Neural cell (in vitro differentiated cells): ENCODE results near the gene ZFP62.

ENCODE experiments used
- EP300 ChIP-seq: fragments of 450-650 bp; conservative IDR thresholded peaks from 2 replicates; pipeline ENCODE4 v1.6.1; 2014; ENCODE audit warnings: antibody characterized with exemption, mild to moderate bottlenecking, moderate library complexity; ENCODE audit not compliant: poor library complexity, severe bottlenecking
- EZH2 ChIP-seq: fragments of 200-600, 300-800 bp; shearing (Covaris generic), sonication (generic); IDR thresholded peaks from 2 replicates; pipeline ENCODE4 v1.6.1; 2014; ENCODE audit warnings: antibody characterized with exemption, low read length, borderline replicate concordance, mild to moderate bottlenecking; ENCODE audit not compliant: insufficient read depth, poor library complexity, severe bottlenecking
- RAD21 ChIP-seq: fragments of 450-650 bp; conservative IDR thresholded peaks from 2 replicates; pipeline ENCODE4 v1.6.1; 2014; ENCODE audit warnings: antibody characterized with exemption, mild to moderate bottlenecking, moderate library complexity
- SMC3 ChIP-seq: fragments of 450-650 bp; conservative IDR thresholded peaks from 2 replicates; pipeline ENCODE4 v1.6.1; 2014; ENCODE audit warnings: antibody characterized with exemption, mild to moderate bottlenecking, moderate library complexity; ENCODE audit not compliant: poor library complexity
- TF ChIP-seq, protein P1 (sequence below): fragments of 450-650 bp; IDR thresholded peaks from 2 replicates; pipeline ENCODE4 v1.5.1; 2014; ENCODE audit warnings: antibody characterized with exemption, mild to moderate bottlenecking, moderate library complexity; ENCODE audit not compliant: poor library complexity, severe bottlenecking

DNA sequence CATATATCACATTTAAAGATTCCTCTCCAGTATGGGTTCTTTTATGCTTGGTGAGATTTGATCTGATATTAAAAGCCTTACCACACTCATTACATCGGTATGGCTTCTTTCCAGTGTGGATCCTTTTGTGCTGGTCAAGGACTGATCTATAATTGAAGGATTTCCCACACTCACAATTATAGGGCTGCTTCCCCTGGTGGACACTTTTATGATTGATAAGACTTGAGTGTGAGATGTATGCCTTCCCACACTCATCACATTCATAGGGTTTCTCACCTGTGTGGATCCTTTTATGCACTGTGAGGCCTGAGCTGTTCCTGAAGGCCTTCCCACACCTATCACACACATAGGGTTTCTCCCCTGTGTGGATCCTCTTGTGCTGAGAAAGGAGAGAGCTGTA lies 12.2 kb downstream of the ZFP62 start:
- TF ChIP-seq, protein P1, sequence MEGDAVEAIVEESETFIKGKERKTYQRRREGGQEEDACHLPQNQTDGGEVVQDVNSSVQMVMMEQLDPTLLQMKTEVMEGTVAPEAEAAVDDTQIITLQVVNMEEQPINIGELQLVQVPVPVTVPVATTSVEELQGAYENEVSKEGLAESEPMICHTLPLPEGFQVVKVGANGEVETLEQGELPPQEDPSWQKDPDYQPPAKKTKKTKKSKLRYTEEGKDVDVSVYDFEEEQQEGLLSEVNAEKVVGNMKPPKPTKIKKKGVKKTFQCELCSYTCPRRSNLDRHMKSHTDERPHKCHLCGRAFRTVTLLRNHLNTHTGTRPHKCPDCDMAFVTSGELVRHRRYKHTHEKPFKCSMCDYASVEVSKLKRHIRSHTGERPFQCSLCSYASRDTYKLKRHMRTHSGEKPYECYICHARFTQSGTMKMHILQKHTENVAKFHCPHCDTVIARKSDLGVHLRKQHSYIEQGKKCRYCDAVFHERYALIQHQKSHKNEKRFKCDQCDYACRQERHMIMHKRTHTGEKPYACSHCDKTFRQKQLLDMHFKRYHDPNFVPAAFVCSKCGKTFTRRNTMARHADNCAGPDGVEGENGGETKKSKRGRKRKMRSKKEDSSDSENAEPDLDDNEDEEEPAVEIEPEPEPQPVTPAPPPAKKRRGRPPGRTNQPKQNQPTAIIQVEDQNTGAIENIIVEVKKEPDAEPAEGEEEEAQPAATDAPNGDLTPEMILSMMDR, result no peak
- TF ChIP-seq EP300, result no peak
- no peak for TF ChIP-seq EZH2
- no peak for TF ChIP-seq RAD21
- TF ChIP-seq SMC3, result no peak
